Esophagus (tissue), 2 donors: ENCODE measurements around the gene SNX21. TPM values are rescaled to one million over a fixed set of nuclear protein-coding genes. Genes with fewer than 3 reads are reported as not detected.

ENCODE experiments used
- H3K27ac ChIP-seq, 2 donors: one replicate each; pipeline ENCODE4 v1.5.1; 2013; ENCODE audit warnings: low read depth in 2 of 2, mild to moderate bottlenecking in 2 of 2, inconsistent platforms in 1 of 2, low read length in 1 of 2, moderate library complexity in 1 of 2
- H3K27me3 ChIP-seq, 2 donors: one replicate each; pipeline ENCODE4 v1.6.1; 2013; ENCODE audit warnings: low read length in 2 of 2, control low read depth in 1 of 2, mild to moderate bottlenecking in 1 of 2; ENCODE audit not compliant: insufficient read depth in 2 of 2, control insufficient read depth in 1 of 2
- H3K36me3 ChIP-seq, 2 donors: one replicate each; pipeline ENCODE4 v1.6.1; 2013; ENCODE audit warnings: low read length in 1 of 2; ENCODE audit not compliant: control insufficient read depth in 2 of 2, insufficient read depth in 2 of 2
- H3K4me1 ChIP-seq, 2 donors: one replicate each; pipeline ENCODE4 v1.6.1; 2013; ENCODE audit warnings: low read length in 1 of 2; ENCODE audit not compliant: control insufficient read depth in 2 of 2, insufficient read depth in 2 of 2
- H3K4me3 ChIP-seq, 2 donors: one replicate each; pipeline ENCODE4 v1.5.1; 2013; ENCODE audit warnings: low read length in 2 of 2, mild to moderate bottlenecking in 2 of 2, low read depth in 1 of 2, moderate library complexity in 1 of 2
- H3K9me3 ChIP-seq, 2 donors: one replicate each; pipeline ENCODE4 v1.6.1; 2013; ENCODE audit warnings: mild to moderate bottlenecking in 2 of 2, low read depth in 1 of 2, low read length in 1 of 2, moderate library complexity in 1 of 2; ENCODE audit not compliant: control insufficient read depth in 2 of 2, insufficient read depth in 1 of 2
- WGBS, 2 donors: extraction: QIAGEN DNeasy Blood & Tissue Kit; methylation state at CpG; one replicate each; pipeline ENCODE4 v1.1.7; 2013; 5-methylcytosine and 5-hydroxymethylcytosine counted together
- polyA plus RNA-seq, 2 donors: library from polyadenylated mRNA; stranded (reverse); fragments of 200-250 nt; gene quantifications; one replicate each; pipeline ENCODE4 v1.2.3, GENCODE V29; 2013
- donor health status: healthy with polysubstance abuse.
- donor health status: Bipolar disorder and iron deficiency.

SNX21 gene
- polyA plus RNA-seq, 2 donors = 9.3 to 25.8 TPM

GRCh38 chr20:45857882-45858216 is 24.2 kb downstream of the SNX21 start:
- WGBS, 2 donors = 15 to 16% methylated on average over 13 of the region's 13 CpGs
- H3K4me1 ChIP-seq = peaks cover 5 to 13% of the 10 kb centered on the region in 2 donors
- H3K27me3 ChIP-seq = no peaks in the 10 kb centered on the region
- peaks cover 0 to 5% of the 10 kb centered on the region in 2 donors for H3K36me3 ChIP-seq
- H3K9me3 ChIP-seq = no peaks in the 10 kb centered on the region
- peak overlapping the region; percentile 73 to 93 for H3K4me3 ChIP-seq
- peak overlapping the region; percentile 28 to 91 for H3K27ac ChIP-seq

GRCh38 chr20:45859916-45860315 is 26.3 kb downstream of the SNX21 start:
- H3K4me3 ChIP-seq = no peak overlapping the region
- no peaks in the 10 kb centered on the region for H3K27me3 ChIP-seq
- H3K36me3 ChIP-seq = peaks cover 0 to 2% of the 10 kb centered on the region in 2 donors
- no peak overlapping the region for H3K27ac ChIP-seq
- 96 to 97% methylated on average over 5 of the region's 5 CpGs for WGBS, 2 donors
- peaks cover 4 to 11% of the 10 kb centered on the region in 2 donors for H3K4me1 ChIP-seq
- H3K9me3 ChIP-seq = no peaks in the 10 kb centered on the region

- Histone ChIP-seq H3K4me3 (no peak overlapping the region), H3K27ac (peak overlapping the region in 1 of 2 donors; percentile 70), H3K9me3 (no peaks in the 10 kb centered on the region), H3K36me3 (no peaks in the 10 kb centered on the region), H3K27me3 (no peaks in the 10 kb centered on the region), H3K4me1 (peaks cover 3 to 8% of the 10 kb centered on the region in 2 donors)
- 58 to 60% methylated on average over 7 of the region's 7 CpGs for WGBS, 2 donors
Measured at GRCh38 chr20:45860560-45861220, 27.1 kb downstream of the SNX21 start.

GRCh38 chr20:45861221-45862075 is 27.8 kb downstream of the SNX21 start:
- no peaks in the 10 kb centered on the region for H3K36me3 ChIP-seq
- no peaks in the 10 kb centered on the region for H3K27me3 ChIP-seq
- peaks cover 2 to 3% of the 10 kb centered on the region in 2 donors for H3K4me1 ChIP-seq
- WGBS, 2 donors = 84 to 93% methylated on average over 7 of the region's 7 CpGs
- H3K27ac ChIP-seq = peak overlapping the region in 1 of 2 donors; percentile 70
- H3K4me3 ChIP-seq = no peak overlapping the region
- no peaks in the 10 kb centered on the region for H3K9me3 ChIP-seq

GRCh38 chr20:45863543-45864470 is 30.2 kb downstream of the SNX21 start:
- no peak overlapping the region for H3K27ac ChIP-seq
- WGBS, 2 donors = 89 to 91% methylated on average over 7 of the region's 7 CpGs

GRCh38 chr20:45866454-45866853 is 32.9 kb downstream of the SNX21 start:
- no peak overlapping the region for H3K27ac ChIP-seq
- H3K9me3 ChIP-seq = no peaks in the 10 kb centered on the region
- no peaks in the 10 kb centered on the region for H3K27me3 ChIP-seq
- H3K4me3 ChIP-seq = no peak overlapping the region
- H3K36me3 ChIP-seq = no peaks in the 10 kb centered on the region
- H3K4me1 ChIP-seq = no peaks in the 10 kb centered on the region
- WGBS, 2 donors = 96 to 97% methylated on average over 5 of the region's 5 CpGs

More at GRCh38 chr20:45863543-45864470, 30.2 kb downstream of the SNX21 start:
- H3K27me3 ChIP-seq = no peaks in the 10 kb centered on the region
- H3K4me1 ChIP-seq = no peaks in the 10 kb centered on the region
- no peak overlapping the region for H3K4me3 ChIP-seq
- H3K36me3 ChIP-seq = no peaks in the 10 kb centered on the region
- no peaks in the 10 kb centered on the region for H3K9me3 ChIP-seq

- Histone ChIP-seq H3K4me1 (no peaks in the 10 kb centered on the region), H3K27me3 (no peaks in the 10 kb centered on the region), H3K9me3 (no peaks in the 10 kb centered on the region), H3K27ac (no peak overlapping the region), H3K4me3 (no peak overlapping the region), H3K36me3 (no peaks in the 10 kb centered on the region)
- WGBS, 2 donors = 76 to 87% methylated on average over 6 of the region's 6 CpGs
Measured at GRCh38 chr20:45867136-45867818, 33.7 kb downstream of the SNX21 start.

- Histone ChIP-seq H3K27ac (no peak overlapping the region), H3K27me3 (no peaks in the 10 kb centered on the region), H3K36me3 (peaks cover 0 to 2% of the 10 kb centered on the region in 2 donors), H3K4me3 (no peak overlapping the region), H3K9me3 (no peaks in the 10 kb centered on the region), H3K4me1 (peaks cover 0 to 5% of the 10 kb centered on the region in 2 donors)
Measured at GRCh38 chr20:45867819-45868176, 34.2 kb downstream of the SNX21 start.

GRCh38 chr20:45872626-45873025 is 39.0 kb downstream of the SNX21 start:
- 81 to 85% methylated on average over 4 of the region's 4 CpGs for WGBS, 2 donors
- Histone ChIP-seq H3K9me3 (no peaks in the 10 kb centered on the region), H3K27ac (peak overlapping the region in 1 of 2 donors; percentile 71), H3K27me3 (no peaks in the 10 kb centered on the region), H3K36me3 (peaks cover 0 to 5% of the 10 kb centered on the region in 2 donors), H3K4me1 (peaks cover 0 to 6% of the 10 kb centered on the region in 2 donors), H3K4me3 (no peak overlapping the region)
